GM21390 (cell line): ENCODE measurements around the gene HOXB4.
"Not testable (repeated sequence)": the region's sequence is repeated elsewhere in the genome, so short reads cannot be mapped to it uniquely, and the experiment has no call there.

Experiments
- ATAC-seq: cut with Tn5 transposase; IDR thresholded peaks from one replicate; pipeline ENCODE4 v1.9.1; 2021; ENCODE audit not compliant: unreplicated experiment

Gene HOXB4

DNA sequence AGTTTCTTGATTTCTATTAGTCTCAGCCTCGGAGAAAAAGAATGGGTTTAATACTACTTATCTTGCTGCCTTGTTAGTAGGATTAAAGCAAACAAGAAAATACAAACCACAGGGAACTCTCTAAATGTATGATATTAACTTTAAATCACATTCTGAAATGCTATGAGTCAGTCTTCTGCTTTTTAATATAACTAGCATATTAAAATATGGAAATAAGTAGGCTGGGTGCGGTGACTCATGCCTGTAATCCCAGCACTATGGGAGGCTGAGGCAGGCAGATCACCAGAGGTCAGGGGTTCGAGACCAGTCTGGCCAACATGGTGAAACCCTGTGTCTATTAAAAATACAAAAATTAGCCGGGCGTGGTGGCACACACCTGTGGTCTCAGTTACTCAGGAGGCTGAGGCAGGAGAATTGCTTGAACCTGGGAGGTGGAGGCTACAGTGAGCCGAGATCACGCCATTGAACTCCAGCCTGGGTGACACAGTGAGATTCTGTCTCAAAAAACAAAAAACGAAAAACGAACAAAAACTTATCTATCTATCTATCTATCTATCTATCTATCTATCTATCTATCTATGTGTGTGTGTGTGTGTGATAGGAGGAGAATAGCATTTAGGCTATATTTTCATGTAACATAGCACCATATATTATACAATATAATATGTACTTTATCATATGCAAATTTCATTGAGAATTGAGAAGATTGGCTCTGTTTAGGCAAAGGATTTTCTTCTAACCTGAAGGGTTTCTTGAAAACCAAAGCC, 42.2 kb downstream of the HOXB4 start:
- not testable (repeated sequence) for ATAC-seq

DNA sequence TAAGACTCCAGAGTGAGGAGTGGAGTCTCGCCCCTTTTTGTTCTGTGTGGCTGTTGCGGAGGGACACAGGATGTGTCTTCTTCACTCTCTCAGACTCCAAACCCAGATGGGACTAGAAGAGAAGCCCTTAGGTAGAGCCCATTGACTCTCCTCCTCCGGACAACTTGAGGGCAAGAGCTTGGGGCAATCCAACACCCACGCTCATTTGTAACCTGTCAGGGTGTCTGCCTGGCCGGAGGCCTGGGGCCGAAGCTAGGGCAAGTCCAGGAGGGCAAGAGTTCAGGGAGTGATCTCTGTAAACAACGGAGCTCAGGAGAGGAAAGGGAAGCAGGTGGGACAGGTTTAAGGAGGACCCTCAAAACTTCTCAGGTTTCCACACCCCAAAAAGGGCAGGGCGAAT, 45.9 kb downstream of the HOXB4 start:
- no peak for ATAC-seq

DNA sequence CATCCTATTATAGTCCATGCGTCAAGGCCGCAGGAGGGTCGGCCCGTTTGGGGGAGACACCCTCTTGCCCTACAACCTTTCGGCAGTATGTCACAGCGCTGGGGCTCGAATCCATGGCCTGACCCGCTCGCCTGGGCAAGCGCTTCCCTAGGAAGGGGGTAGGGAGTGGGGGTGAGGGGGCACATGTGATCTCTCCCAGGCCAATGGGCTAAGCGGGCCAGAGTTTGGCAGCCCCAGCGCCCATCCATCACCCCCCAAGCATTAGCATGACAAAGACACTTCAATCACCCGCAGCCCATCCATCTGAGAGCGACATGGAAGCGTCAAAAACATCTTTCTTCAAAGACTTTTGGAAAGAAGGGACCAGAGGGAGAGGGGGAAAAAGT, 47.3 kb downstream of the HOXB4 start, which contains the start of gene HOXB1:
TSS of gene HOXB1 (minus strand) at position 125 of the 386 bp plus-strand sequence. CDS start at position 18, 107 bp downstream.
- ATAC-seq = no peak

DNA sequence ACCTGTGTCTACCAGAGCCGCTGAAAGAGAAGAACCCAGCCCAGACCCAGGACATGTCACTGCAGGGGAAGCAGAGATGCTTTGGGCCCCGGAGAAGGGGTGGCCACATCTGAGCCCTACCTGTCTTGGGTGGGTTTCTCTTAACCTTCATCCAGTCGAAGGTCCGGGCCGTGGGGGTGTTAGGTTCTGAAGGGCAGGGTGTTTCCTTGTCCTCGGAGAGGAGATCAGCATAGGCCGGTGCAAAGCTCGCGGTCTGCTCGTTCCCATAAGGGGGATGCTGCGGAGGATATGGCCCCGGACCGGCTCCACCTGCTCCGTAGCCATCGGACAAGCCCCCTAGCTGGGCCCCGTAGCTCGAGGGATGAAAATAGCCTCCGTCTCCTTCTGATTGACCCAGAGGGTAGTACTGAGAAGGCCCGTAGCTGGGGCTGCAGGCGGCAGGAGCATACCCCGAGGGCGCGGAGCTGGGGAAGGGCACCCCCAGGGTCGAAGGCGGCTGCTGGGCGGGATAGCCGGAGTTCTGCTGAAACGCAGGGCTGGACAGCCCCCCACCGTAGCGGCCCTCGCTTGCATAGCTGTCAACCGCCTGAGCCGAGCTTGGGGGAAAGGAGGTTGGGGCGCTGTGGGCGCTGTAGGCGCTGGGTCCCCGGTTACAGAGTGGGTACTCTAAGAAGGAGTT, 47.8 kb downstream of the HOXB4 start:
- no peak for ATAC-seq

DNA sequence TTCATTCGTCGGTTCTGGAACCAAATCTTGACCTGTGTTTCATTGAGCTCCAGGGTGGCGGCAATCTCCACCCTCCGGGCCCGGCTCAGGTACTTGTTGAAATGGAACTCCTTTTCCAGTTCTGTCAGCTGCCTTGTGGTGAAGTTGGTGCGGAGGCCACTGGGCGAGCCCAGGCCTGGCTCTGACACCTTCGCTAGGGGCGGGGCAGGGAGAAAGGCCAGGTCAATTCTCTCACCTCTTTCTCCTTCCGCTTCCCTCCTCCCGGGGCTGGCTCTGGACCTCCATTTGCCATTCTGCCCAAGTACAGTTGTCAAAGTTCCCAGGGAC, 48.5 kb downstream of the HOXB4 start:
- no peak for ATAC-seq

DNA sequence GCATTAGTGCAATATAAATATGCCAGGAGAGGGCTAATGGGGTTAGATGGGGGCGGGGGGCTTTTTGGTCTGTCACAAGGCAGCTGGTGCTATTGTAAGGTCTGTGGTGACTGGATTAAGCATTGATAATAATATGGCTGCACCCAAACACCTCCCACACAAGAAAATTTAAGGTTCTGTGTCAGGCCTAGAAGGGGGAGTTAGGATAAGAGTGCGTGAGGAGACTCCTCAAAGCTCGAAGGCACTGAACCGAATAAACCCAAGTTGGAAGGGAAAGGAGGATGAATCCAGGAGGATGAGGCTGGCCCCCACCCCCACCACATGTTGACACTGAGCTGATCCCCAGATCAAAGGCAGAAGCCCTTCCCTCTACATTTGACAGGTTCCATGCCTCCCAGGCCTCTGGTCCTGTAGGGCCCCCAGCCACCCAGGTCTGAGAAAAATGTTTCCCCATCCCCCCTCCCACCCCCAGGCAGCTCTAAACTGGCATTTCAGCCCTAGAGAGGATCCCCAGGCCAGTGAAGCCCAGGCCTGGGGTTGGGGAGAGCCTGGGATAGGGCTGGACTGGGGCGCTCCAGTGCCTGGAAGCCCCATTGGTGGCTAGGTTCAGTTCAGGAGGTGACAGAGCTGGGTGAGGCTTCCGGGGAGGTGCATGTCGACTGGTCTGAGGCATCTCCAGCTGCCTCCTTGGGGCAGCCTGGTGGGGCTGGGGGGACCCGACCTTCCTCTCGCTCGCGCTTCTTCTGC, 49.0 kb downstream of the HOXB4 start:
- ATAC-seq = no peak

DNA sequence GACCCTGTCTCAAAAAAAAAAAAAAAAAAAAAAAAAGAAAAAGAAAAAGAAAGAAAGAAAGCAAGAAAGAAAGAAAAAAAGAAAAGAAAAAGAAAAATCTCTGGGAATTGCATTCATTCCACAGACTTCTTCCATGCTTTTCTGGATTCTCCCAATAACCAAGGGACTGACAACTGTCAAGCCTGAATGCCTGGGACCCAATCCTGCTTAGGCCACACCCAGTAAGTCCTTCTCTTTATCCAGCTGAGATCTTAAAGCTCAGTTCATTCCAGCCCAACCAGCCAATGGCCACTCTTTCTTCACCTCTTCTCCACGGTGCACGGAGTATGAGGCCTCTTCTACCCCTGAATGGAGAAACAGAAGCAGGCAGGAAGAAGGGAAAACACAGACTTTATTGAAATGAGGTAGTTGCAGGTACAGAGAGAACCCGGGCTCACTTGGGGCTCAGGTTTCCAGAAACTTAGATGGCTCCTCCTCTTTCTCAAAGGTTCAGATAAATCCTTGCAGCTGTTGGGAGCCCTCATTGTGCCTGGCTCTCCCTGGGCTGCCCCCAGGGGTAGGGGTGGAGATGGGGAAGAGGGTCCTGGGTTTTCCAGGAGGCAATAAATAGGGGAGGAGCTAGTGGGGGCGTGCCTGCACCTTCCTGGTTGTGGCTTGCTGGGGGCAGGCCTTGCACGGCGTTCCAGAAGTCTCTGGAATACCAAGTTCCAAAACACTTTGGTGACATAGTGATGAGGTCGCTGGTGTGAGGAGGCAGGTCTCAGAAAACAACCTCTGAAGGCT, 49.8 kb downstream of the HOXB4 start:
- ATAC-seq = no peak

DNA sequence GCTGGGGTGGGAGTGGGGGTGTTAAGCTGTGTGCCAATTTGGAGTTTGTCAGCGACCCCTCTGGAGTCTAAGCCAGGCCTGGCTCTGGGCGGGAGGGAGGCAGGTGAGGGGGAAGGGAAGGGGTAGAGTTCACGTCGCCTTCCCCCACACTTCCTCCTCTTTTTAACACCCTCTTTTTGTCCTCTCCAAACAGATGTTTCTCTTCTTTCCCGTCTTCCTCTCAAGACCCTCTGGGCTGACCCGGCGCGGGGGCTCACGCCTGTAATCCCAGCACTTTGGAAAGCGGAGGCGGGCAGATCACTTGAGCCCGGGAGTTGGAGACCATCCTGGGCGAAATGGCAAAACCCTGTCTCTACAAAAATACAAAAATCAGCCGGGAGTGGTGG, 50.6 kb downstream of the HOXB4 start:
- ATAC-seq = no peak

DNA sequence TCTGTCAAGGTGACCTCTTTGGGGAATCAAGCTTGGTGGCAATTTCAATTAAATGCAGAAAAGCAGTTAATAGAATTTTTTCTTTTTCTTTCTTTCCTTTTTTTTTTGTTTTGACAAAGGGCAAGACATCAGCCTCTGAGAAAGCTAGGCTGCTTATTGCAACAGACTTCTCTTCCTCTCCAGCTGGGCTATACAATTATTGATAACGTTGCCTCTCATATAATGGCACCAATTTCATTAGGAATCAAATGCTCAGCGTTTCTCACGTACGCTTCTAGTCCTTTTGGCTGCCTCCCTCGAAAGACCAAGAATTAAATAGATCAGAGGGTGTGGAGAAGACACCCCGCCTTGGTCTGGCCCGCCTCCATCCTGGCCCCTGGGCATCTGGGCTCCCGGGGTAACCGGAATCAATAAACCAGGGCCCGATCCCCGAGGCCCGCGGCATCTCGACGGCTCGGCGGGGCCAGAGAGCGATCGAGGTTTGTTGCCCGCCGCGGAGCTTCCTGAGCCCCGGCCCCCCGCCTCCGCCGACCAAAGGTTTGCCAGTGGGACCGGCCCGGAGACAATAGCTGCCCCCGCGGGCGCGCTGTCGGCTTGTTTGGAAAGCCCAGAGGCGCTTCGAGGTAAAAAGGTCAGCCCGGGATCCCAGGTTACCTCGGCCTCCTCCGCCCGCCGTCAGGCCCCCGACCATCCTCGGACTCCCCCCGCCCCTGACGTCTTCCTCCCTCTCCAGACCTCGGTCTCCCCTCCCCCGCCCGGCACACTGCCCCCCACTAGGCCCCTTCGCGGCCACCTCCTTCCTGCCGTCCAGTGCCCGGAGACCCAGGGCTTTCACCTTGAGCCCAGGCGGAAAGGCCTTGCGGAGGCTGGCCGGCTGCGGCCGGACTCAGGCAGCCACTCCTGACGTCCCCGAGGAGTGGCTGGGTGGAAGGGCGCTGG, 51.3 kb downstream of the HOXB4 start:
- no peak for ATAC-seq
